Spleen (tissue), 7 donors: ENCODE results near the gene BTBD19.
"Not testable (repeated sequence)": the region's sequence is repeated elsewhere in the genome, so short reads cannot be mapped to it uniquely, and the experiment has no call there.

ENCODE experiments used
- CTCF ChIP-seq, 11 experiments: fragments of 200-600 bp in 7 of 11; fragments of 450-650 bp in 4 of 11; sonication (generic) in 4 of 11; IDR thresholded peaks in 8 of 11; conservative IDR thresholded peaks in 3 of 11; 1 replicate in 7 of 11; 2 replicates in 4 of 11; pipeline versions ENCODE4 v1.4.0 to v1.8.0; 2016 to 2021; ENCODE audit warnings: antibody characterized with exemption in 11 of 11, inconsistent platforms in 4 of 11, mild to moderate bottlenecking in 1 of 11
- POLR2A ChIP-seq, 3 donors: fragments of 450-650 bp; IDR thresholded peaks; one replicate each; pipeline ENCODE4 v1.5.1; 2017; ENCODE audit warnings: antibody characterized with exemption in 3 of 3, mild to moderate bottlenecking in 1 of 3
- donor health status: DM: no; HTN: no; CAD: no; lungs with moderate emphysema.
- donor health status: DM: no; HTN: no; CAD: no.
- donor health status: DM: no; HTN: no; CAD: no.

GRCh38 chr1:44815926-44816325, 7.6 kb downstream of the BTBD19 start:
- TF ChIP-seq CTCF (IDR thresholded peaks at IDR 0.05 in 8 of 11, conservative IDR thresholded peaks at IDR 0.05 in 3 of 11); POLR2A (IDR thresholded peaks at IDR 0.05): not testable (repeated sequence)
